Measurements from ENCODE around the gene TTC7B. TPM values are rescaled to one million over a fixed set of nuclear protein-coding genes. Genes with fewer than 3 reads are reported as not detected.

The TTC7B gene
- total RNA-seq, 4 donors from 2014 or later: 19.1 to 87.6 (median 22.1) TPM

DNA sequence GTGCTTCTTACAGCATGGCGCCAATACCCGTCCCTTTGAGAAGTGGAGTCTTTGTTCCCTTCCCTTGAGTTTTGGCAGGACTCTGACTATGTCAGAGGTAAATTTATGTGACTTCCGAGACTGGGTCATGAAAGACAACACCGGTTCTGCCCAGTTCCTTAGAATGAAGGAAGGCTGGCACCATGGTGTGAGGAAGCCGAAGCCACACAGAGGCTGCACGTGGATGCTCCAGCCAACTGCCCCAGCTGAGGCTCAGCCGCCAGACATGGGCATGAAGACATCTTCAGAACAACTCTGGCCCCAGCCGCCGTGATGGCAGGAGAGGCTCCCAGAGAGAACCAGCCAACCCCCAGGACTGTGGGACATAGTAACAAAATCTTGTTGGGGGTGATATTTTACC lies 308.2 kb downstream of the TTC7B start:
- intact Hi-C loops (cut with DNase I): no loop called here
- Histone ChIP-seq H3K4me3 (replicated peaks in 1 of 3) (no peak overlapping the region), H3K36me3 (no peaks in the 10 kb centered on the region), H3K27ac (peak overlapping the region in 1 of 3 donors; percentile 53), H3K9me3 (no peaks in the 10 kb centered on the region), H3K27me3 (no peaks in the 10 kb centered on the region), H3K4me1 (peaks cover 30 to 39% of the 10 kb centered on the region in 2 donors)
- DNase-seq: no peak
- WGBS, 2 donors: 88 to 95% methylated on average over 8 to 9 of the region's 9 CpGs
- no peak for TF ChIP-seq POLR2A (IDR thresholded peaks at IDR 0.05)
- no peak for TF ChIP-seq CTCF (IDR thresholded peaks at IDR 0.05)

DNA sequence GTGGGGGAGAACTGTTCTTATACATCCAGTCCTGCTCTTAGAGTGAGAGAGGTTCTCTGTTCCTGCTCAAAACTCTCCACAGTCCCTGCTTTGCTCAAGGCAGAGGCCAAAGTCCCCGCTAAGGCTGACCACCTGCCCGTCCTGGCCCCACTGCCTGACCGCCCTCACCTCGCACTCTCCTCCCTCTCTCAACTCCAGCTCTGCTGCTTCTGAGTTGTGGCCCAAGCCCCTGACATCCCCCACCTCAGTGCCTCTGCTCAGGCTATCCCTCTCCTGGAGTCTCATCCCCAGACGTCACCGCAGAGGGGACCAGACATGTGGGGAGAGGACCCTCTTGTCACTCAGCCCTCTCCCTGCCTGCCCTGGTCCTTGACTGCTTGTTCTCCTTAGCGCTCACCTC lies 308.8 kb downstream of the TTC7B start:
- H3K36me3 ChIP-seq: no peaks in the 10 kb centered on the region
- no peak overlapping the region for H3K27ac ChIP-seq
- DNase-seq: no peak
- H3K27me3 ChIP-seq: no peaks in the 10 kb centered on the region
- H3K4me3 ChIP-seq (replicated peaks in 1 of 3): no peak overlapping the region
- intact Hi-C loops (cut with DNase I): no loop called here
- WGBS, 2 donors: 95 to 97% methylated on average over 7 of the region's 7 CpGs
- peaks cover 24 to 33% of the 10 kb centered on the region in 2 donors for H3K4me1 ChIP-seq
- TF ChIP-seq CTCF (IDR thresholded peaks at IDR 0.05) (no peak), POLR2A (IDR thresholded peaks at IDR 0.05) (no peak)
- no peaks in the 10 kb centered on the region for H3K9me3 ChIP-seq

DNA sequence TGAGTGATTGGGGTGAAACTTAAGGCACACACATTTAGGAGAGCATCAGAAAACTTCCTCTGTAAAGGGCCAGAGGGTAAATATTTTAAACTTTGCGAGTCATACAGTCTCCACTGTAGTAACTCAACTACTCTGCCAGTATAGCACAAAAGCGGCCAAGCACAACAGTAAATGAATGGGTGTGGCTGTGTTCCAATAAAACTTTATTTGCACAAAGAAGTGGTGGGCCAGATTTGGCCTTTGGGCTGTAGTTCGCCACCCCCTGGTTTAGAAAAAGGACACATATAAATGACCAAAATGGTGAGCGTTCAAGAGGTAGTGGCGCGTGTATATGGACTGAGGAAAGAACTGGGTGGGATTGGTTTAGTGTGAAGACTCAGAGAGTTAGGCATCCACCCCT lies 309.5 kb downstream of the TTC7B start:
- intact Hi-C loops (cut with DNase I): no loop called here
- Histone ChIP-seq H3K27ac (no peak overlapping the region), H3K9me3 (no peaks in the 10 kb centered on the region), H3K4me1 (peaks cover 18 to 26% of the 10 kb centered on the region in 2 donors), H3K36me3 (no peaks in the 10 kb centered on the region), H3K4me3 (replicated peaks in 1 of 3) (no peak overlapping the region), H3K27me3 (no peaks in the 10 kb centered on the region)
- WGBS, 2 donors: 95 to 96% methylated on average over 6 of the region's 6 CpGs
- no peak for DNase-seq
- TF ChIP-seq POLR2A (IDR thresholded peaks at IDR 0.05): no peak
- no peak for TF ChIP-seq CTCF (IDR thresholded peaks at IDR 0.05)

GRCh38 chr14:90505531-90505930 lies 310.7 kb downstream of the TTC7B start:
- no peak overlapping the region for H3K27ac ChIP-seq
- H3K4me3 ChIP-seq (replicated peaks in 1 of 3): no peak overlapping the region
- 80 to 88% methylated on average over 13 of the region's 13 CpGs for WGBS, 2 donors
- no peaks in the 10 kb centered on the region for H3K27me3 ChIP-seq
- no peaks in the 10 kb centered on the region for H3K36me3 ChIP-seq
- TF ChIP-seq CTCF (IDR thresholded peaks at IDR 0.05) (no peak), POLR2A (IDR thresholded peaks at IDR 0.05) (no peak)
- H3K4me1 ChIP-seq: peaks cover 18 to 21% of the 10 kb centered on the region in 2 donors
- no peak for DNase-seq
- H3K9me3 ChIP-seq: no peaks in the 10 kb centered on the region
- intact Hi-C loops (cut with DNase I): no loop called here

DNA sequence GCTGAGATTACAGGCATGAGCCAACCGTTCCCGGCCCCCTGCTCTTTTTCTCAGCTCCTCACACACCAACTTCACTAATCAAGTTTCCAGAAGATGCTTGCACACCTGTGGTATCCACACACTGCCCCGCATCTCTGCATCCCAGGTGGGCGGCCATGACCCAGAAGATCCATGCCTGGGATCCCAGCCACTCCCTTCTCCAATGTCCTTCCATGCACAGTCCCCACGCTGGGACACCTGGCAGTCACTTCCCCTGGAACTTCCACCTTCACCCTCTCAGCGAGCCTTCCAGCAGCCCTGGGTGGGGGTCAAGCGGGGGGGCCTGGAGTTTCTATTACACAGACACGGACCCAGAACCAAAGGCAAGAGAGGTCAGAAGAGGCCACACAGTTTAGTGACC lies 311.6 kb downstream of the TTC7B start:
- H3K4me1 ChIP-seq: peaks cover 10 to 12% of the 10 kb centered on the region in 2 donors
- H3K36me3 ChIP-seq: no peaks in the 10 kb centered on the region
- no peak overlapping the region for H3K27ac ChIP-seq
- 94 to 97% methylated on average over 8 of the region's 8 CpGs for WGBS, 2 donors
- no peak for DNase-seq
- H3K4me3 ChIP-seq (replicated peaks in 1 of 3): no peak overlapping the region
- H3K27me3 ChIP-seq: no peaks in the 10 kb centered on the region
- H3K9me3 ChIP-seq: no peaks in the 10 kb centered on the region
- TF ChIP-seq POLR2A (IDR thresholded peaks at IDR 0.05) (no peak), CTCF (IDR thresholded peaks at IDR 0.05) (no peak)
- intact Hi-C loops (cut with DNase I): no loop called here
